ENCODE results near the gene KRT13. TPM values are rescaled to one million over a fixed set of nuclear protein-coding genes. Genes with fewer than 3 reads are reported as not detected.

KRT13 gene
- total and polyA plus RNA-seq, 9 of the 15 experiments (the other 6 are each of a cell fraction or from before 2014, with no cell fraction given), result 0.11 to 1.1 (median 0.24) TPM; not detected in 3

DNA sequence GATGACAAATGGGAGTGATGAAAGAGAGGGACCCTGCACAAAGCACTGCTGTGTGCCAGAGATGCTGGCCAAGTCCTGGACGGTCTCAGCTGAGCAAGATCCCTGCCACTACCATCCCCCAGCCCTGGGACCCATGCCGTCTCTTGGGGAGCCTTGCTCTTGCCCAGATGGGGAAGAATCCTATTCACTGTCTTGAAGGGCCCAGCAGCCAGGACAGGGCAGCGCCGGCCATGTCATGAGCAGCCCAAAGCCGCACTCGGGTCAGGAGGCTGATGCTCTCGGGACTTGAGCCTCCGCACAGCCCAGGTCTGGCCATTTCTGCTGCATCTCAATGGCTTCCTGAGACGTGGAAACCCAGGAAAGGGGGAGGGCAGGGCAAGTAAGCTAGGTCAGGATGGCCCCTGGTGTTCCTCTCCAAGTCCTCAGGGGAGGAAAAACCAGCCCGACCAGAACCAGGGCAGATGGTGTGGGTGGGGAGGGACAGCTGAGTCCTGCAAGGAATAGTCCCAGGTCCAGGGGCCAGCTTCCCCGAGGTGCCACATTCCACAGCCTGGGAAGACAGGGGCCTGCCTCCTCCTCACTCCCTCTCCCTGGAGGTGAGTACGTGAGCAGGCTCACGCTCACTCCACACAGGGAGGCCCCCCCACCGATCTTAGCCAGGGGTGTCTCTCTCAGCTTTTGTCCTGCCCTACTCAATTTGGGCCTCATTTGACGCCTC is 30.5 kb upstream of the KRT13 start:
- Histone ChIP-seq H3K9me1 (ENCODE audit: control insufficient read depth, insufficient read depth, low read length) (no peaks in the 10 kb centered on the region), H3K4me1 (replicated peaks in 1 of 2; ENCODE audit: control insufficient read depth in 2 of 2, insufficient read depth in 2 of 2, low read length in 2 of 2) (peaks cover 21 to 27% of the 10 kb centered on the region in 2 experiments), H3K79me2 (ENCODE audit: control insufficient read depth, insufficient read depth, low read length) (no peaks in the 10 kb centered on the region), H3K4me2 (ENCODE audit: insufficient read depth, low read length) (no peak overlapping the region), H3K9ac (ENCODE audit: insufficient read depth in 1 of 2, low read depth in 2 of 2, low read length in 2 of 2) (no peak overlapping the region), H2AFZ (ENCODE audit: low read depth, low read length) (peak overlapping the region; percentile 10; the same call in 1 of the 2 replicates), H3K27me3 (ENCODE audit: control insufficient read depth in 2 of 2, insufficient read depth in 2 of 2, low read length in 2 of 2) (no peaks in the 10 kb centered on the region), H3K4me3 (no peak overlapping the region), H4K20me1 (replicated peaks; ENCODE audit: control insufficient read depth, insufficient read depth, low read length) (no peaks in the 10 kb centered on the region), H3K9me3 (replicated peaks; ENCODE audit: control insufficient read depth, insufficient read depth, low read depth, low read length) (no peaks in the 10 kb centered on the region), H3K27ac (ENCODE audit: extremely low read depth, low read depth, low read length) (no peak overlapping the region), H3K36me3 (ENCODE audit: control insufficient read depth, insufficient read depth, low read length) (no peaks in the 10 kb centered on the region)
- ChIA-PET CTCF (ENCODE audit: low intra/inter-chr PET ratio) (no interaction called here), POLR2A (interaction anchor here (0.5 to 1.5 kb wide), 2 partner anchors 143 to 166 kb away, joined by 3 to 4 read pairs; partner anchors contain the start of gene KRT33B)
- in situ Hi-C loops (cut with MboI), result no loop called here
- ATAC-seq (no peak), DNase-seq (ENCODE audit: extremely low read depth in 1 of 4, low spot score in 3 of 4) (no peak), FAIRE-seq (no peak)
- intact Hi-C loops (cut with micrococcal nuclease), result no loop called here
- 58% methylated on average over 13 of the region's 15 CpGs for WGBS (ENCODE audit: insufficient coverage, low coverage, missing lambda C conversion rate)
- BruUV-seq (replicated peaks), result no TSS peak
- TF ChIP-seq HMGN3 (IDR thresholded peaks at IDR 0.05; ENCODE audit: borderline replicate concordance, extremely low read depth, insufficient read length, low read depth, low read length) (no peak), MTA3 (IDR thresholded peaks at IDR 0.05; ENCODE audit: borderline replicate concordance) (no peak), ZFP36 (IDR thresholded peaks at IDR 0.05; ENCODE audit: low read depth, low read length, partially characterized antibody) (no peak), CHD2 (IDR thresholded peaks at IDR 0.05; ENCODE audit: low read depth, low read length) (no peak), ZNF699 (CRISPR knock-in tag; IDR thresholded peaks at IDR 0.05; ENCODE audit: insufficient replicate concordance) (no peak), ZBED1 (IDR thresholded peaks at IDR 0.05) (no peak), KHSRP (IDR thresholded peaks at IDR 0.05) (no peak), RB1 (IDR thresholded peaks at IDR 0.05; ENCODE audit: low read depth) (no peak), TCFL5 (CRISPR knock-in tag; conservative IDR thresholded peaks at IDR 0.05) (no peak)
- TF ChIP-seq, protein P1, sequence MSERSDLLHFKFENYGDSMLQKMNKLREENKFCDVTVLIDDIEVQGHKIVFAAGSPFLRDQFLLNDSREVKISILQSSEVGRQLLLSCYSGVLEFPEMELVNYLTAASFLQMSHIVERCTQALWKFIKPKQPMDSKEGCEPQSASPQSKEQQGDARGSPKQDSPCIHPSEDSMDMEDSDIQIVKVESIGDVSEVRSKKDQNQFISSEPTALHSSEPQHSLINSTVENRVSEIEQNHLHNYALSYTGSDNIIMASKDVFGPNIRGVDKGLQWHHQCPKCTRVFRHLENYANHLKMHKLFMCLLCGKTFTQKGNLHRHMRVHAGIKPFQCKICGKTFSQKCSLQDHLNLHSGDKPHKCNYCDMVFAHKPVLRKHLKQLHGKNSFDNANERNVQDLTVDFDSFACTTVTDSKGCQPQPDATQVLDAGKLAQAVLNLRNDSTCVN (CRISPR knock-in tag; IDR thresholded peaks at IDR 0.05), result no peak
- TF ChIP-seq, protein P2, sequence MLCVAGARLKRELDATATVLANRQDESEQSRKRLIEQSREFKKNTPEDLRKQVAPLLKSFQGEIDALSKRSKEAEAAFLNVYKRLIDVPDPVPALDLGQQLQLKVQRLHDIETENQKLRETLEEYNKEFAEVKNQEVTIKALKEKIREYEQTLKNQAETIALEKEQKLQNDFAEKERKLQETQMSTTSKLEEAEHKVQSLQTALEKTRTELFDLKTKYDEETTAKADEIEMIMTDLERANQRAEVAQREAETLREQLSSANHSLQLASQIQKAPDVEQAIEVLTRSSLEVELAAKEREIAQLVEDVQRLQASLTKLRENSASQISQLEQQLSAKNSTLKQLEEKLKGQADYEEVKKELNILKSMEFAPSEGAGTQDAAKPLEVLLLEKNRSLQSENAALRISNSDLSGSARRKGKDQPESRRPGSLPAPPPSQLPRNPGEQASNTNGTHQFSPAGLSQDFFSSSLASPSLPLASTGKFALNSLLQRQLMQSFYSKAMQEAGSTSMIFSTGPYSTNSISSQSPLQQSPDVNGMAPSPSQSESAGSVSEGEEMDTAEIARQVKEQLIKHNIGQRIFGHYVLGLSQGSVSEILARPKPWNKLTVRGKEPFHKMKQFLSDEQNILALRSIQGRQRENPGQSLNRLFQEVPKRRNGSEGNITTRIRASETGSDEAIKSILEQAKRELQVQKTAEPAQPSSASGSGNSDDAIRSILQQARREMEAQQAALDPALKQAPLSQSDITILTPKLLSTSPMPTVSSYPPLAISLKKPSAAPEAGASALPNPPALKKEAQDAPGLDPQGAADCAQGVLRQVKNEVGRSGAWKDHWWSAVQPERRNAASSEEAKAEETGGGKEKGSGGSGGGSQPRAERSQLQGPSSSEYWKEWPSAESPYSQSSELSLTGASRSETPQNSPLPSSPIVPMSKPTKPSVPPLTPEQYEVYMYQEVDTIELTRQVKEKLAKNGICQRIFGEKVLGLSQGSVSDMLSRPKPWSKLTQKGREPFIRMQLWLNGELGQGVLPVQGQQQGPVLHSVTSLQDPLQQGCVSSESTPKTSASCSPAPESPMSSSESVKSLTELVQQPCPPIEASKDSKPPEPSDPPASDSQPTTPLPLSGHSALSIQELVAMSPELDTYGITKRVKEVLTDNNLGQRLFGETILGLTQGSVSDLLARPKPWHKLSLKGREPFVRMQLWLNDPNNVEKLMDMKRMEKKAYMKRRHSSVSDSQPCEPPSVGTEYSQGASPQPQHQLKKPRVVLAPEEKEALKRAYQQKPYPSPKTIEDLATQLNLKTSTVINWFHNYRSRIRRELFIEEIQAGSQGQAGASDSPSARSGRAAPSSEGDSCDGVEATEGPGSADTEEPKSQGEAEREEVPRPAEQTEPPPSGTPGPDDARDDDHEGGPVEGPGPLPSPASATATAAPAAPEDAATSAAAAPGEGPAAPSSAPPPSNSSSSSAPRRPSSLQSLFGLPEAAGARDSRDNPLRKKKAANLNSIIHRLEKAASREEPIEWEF (CRISPR knock-in tag; IDR thresholded peaks at IDR 0.05), result no peak
